Neuronal stem cell (in vitro differentiated cells): ENCODE data around the gene ELP5.

Experiments
- DNase-seq: peaks from one replicate; pipeline ENCODE4 v3.0.0-alpha.2; 2013; ENCODE audit warnings: low spot score
- H2AFZ ChIP-seq: one replicate; pipeline ENCODE4 v1.6.1; 2013; ENCODE audit warnings: mild to moderate bottlenecking, low read length, inconsistent platforms
- H2AK5ac ChIP-seq: 2 replicates; pipeline ENCODE4 v1.6.1; 2013; ENCODE audit warnings: low read depth, mild to moderate bottlenecking, inconsistent platforms, low read length, moderate library complexity, mixed read lengths
- H2BK120ac ChIP-seq: 2 replicates; pipeline ENCODE4 v1.6.1; 2013; ENCODE audit warnings: low read depth, mild to moderate bottlenecking, inconsistent platforms, low read length, moderate library complexity, mixed read lengths
- H2BK12ac ChIP-seq: one replicate; pipeline ENCODE4 v1.6.1; 2013; ENCODE audit warnings: low read length, inconsistent platforms
- H2BK15ac ChIP-seq: 2 replicates; pipeline ENCODE4 v1.6.1; 2013; ENCODE audit warnings: mild to moderate bottlenecking, low read length, inconsistent platforms, mixed read lengths
- H2BK5ac ChIP-seq: one replicate; pipeline ENCODE4 v1.6.1; 2013; ENCODE audit warnings: inconsistent platforms, mild to moderate bottlenecking, low read length, moderate library complexity
- H3K14ac ChIP-seq: one replicate; pipeline ENCODE4 v1.6.1; 2013; ENCODE audit warnings: low read length, inconsistent platforms
- H3K18ac ChIP-seq: 2 replicates; pipeline ENCODE4 v1.6.1; 2013; ENCODE audit warnings: low read length, inconsistent platforms
- H3K23ac ChIP-seq: 2 replicates; pipeline ENCODE4 v1.6.1; 2013; ENCODE audit warnings: low read depth, mild to moderate bottlenecking, mixed read lengths, low read length, inconsistent platforms; ENCODE audit not compliant: poor library complexity
- H3K27ac ChIP-seq: replicated peaks from 3 replicates; pipeline ENCODE4 v1.5.1; 2013; ENCODE audit warnings: low read length, inconsistent platforms
- H3K27me3 ChIP-seq, 3 experiments: 2 replicates each; pipeline ENCODE4 v1.6.1; 2013; ENCODE audit warnings: low read length in 3 of 3, mild to moderate bottlenecking in 2 of 3, inconsistent platforms in 1 of 3, low read depth in 1 of 3, mixed read lengths in 1 of 3, moderate library complexity in 1 of 3; ENCODE audit not compliant: control insufficient read depth in 3 of 3, insufficient read depth in 3 of 3
- H3K36me3 ChIP-seq, 2 donors: replicated peaks in 1 of 2; 2 replicates each; pipeline ENCODE4 v1.6.1; 2013; ENCODE audit warnings: low read length in 2 of 2; ENCODE audit not compliant: control insufficient read depth in 2 of 2, insufficient read depth in 2 of 2
- H3K4ac ChIP-seq: 2 replicates; pipeline ENCODE4 v1.6.1; 2013; ENCODE audit warnings: inconsistent platforms, mild to moderate bottlenecking, low read length, moderate library complexity
- H3K4me1 ChIP-seq, 2 donors: 1 replicate in 1 of 2; 2 replicates in 1 of 2; pipeline ENCODE4 v1.6.1; 2013; ENCODE audit warnings: low read length in 2 of 2, low read depth in 1 of 2; ENCODE audit not compliant: control insufficient read depth in 2 of 2, insufficient read depth in 1 of 2
- H3K4me2 ChIP-seq: one replicate; pipeline ENCODE4 v1.6.1; 2013; ENCODE audit warnings: mild to moderate bottlenecking, low read length, inconsistent platforms; ENCODE audit not compliant: insufficient read depth, poor library complexity, severe bottlenecking
- H3K4me3 ChIP-seq, 2 donors: 2 replicates each; pipeline ENCODE4 v1.5.1; 2013; ENCODE audit warnings: low read length in 2 of 2, mild to moderate bottlenecking in 2 of 2, inconsistent platforms in 1 of 2, moderate library complexity in 1 of 2
- H3K79me1 ChIP-seq: one replicate; pipeline ENCODE4 v1.6.1; 2013; ENCODE audit warnings: low read depth, mild to moderate bottlenecking, inconsistent platforms, low read length, moderate library complexity
- H3K9ac ChIP-seq: one replicate; pipeline ENCODE4 v1.6.1; 2013; ENCODE audit warnings: mild to moderate bottlenecking, low read depth, low read length, inconsistent platforms; ENCODE audit not compliant: poor library complexity
- H3K9me3 ChIP-seq, 2 donors: replicated peaks in 1 of 2; 2 replicates each; pipeline versions ENCODE3 to v1.6.1; 2013; ENCODE audit warnings: low read length in 2 of 2, mild to moderate bottlenecking in 2 of 2, inconsistent platforms in 1 of 2, low read depth in 1 of 2, mixed read lengths in 1 of 2, moderate library complexity in 1 of 2; ENCODE audit not compliant: control insufficient read depth in 2 of 2, insufficient read depth in 1 of 2
- H4K8ac ChIP-seq: one replicate; pipeline ENCODE4 v1.6.1; 2013; ENCODE audit warnings: low read depth, mild to moderate bottlenecking, inconsistent platforms, low read length, moderate library complexity
- H4K91ac ChIP-seq: one replicate; pipeline ENCODE4 v1.6.1; 2013; ENCODE audit warnings: low read length, low read depth, mild to moderate bottlenecking, inconsistent platforms; ENCODE audit not compliant: poor library complexity
- WGBS, 2 donors: extraction: QIAGEN DNeasy Blood & Tissue Kit; methylation state at CpG; one replicate each; pipeline ENCODE4 v1.1.7; 2013; ENCODE audit warnings: missing lambda C conversion rate in 2 of 2, mixed read lengths in 1 of 2; ENCODE audit not compliant: insufficient read length in 2 of 2, insufficient replicate concordance in 1 of 2; ENCODE audit errors: extremely low coverage in 2 of 2; 5-methylcytosine and 5-hydroxymethylcytosine counted together

Gene ELP5

DNA sequence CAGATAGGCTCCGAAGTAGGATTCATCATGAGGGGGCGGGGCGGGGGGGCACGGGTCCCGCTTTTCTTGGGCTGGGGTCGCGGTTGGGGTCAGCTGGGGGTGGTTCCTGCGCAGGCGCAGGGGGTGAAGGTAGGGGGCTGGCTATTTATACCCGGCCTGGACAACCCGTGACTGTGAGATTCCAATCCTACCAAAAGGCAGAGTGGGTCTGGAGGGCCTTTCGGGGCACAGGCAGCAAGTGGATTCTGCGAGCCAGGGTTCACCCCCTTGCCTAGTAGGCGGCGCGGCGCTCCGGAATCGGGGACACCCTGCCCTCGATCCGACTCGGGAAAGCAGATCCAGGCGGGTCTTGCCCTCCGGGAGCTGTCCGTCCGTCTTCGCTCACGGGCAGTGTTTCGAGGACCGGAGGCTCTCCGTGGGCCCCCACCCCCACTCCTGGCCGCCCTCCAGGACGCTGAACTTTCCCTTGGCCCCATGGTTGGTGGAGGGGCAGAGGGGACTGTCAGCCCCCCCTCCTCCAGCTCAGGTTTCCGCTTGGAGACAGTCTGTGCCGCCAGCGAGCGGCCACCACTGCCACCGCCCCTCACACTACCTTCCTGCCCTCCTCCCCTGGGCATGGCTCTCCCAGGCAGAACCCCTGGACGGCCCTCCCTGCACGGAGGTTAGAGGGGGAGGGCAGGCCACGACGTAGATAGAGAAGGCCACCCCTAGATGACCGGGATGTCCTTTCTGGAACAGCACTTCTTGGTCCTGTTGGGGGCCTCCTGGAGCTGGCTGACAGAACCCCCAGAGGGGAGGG is 30.1 kb downstream of the ELP5 start:
- H2BK120ac ChIP-seq, result no peak overlapping the region
- H3K27ac ChIP-seq, result no peak overlapping the region
- H3K4me1 ChIP-seq, result peaks cover 9 to 16% of the 10 kb centered on the region in 2 donors
- H3K14ac ChIP-seq, result peak overlapping the region; percentile 56
- H3K27me3 ChIP-seq, result peaks cover 0 to 18% (median 9%) of the 10 kb centered on the region in 3 experiments
- H4K91ac ChIP-seq, result no peak overlapping the region
- peak overlapping the region; percentile 95 for H2BK15ac ChIP-seq
- no peak overlapping the region for H3K4ac ChIP-seq
- peaks cover 3% of the 10 kb centered on the region for H3K79me1 ChIP-seq
- peaks cover 2 to 7% of the 10 kb centered on the region in 2 donors for H3K36me3 ChIP-seq
- H3K9ac ChIP-seq, result peak overlapping the region; percentile 87
- H2AK5ac ChIP-seq, result peak overlapping the region; percentile 35
- peak overlapping the region; percentile 65 for H2BK12ac ChIP-seq
- no peaks in the 10 kb centered on the region for H3K9me3 ChIP-seq
- H3K23ac ChIP-seq, result no peak overlapping the region
- DNase-seq, result no peak
- peak overlapping the region; percentile 93 for H3K18ac ChIP-seq
- WGBS, 2 donors, result no CpG with 5 or more reads among the region's 43 CpGs
- H2AFZ ChIP-seq, result peak overlapping the region; percentile 95
- peak overlapping the region; percentile 62 for H2BK5ac ChIP-seq
- H3K4me3 ChIP-seq, result peak overlapping the region; percentile 68 to 85
- peak overlapping the region; percentile 89 for H3K4me2 ChIP-seq
- H4K8ac ChIP-seq, result no peak overlapping the region

DNA sequence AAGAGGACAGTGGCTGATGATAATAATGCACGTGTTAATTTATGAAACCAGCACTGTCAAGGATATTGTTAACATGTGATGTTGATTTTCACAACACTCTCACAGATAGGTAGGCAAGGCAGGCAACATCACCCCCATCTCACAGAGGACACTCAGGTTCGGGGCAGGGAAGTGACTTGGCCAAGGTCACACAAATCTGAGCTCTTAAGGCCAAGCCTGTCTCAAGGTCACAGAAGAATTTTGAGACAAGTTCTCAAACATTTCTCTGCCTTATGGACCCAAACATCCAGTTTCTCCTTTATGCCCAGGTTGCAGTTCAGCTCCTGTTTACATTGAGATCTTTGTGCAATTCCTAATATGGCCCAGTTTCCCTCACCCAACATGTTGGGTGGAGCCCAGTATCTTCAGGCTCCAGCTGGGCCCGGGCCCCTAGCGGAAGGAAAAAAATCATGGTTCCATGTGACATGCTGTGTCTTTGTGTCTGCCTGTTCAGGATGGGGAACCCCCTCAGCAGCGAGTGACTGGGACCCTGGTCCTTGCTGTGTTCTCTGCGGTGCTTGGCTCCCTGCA is 30.8 kb downstream of the ELP5 start:
- H2AK5ac ChIP-seq, result peak overlapping the region; percentile 1
- H3K4me3 ChIP-seq, result peak overlapping the region in 1 of 2 donors; percentile 68
- peak overlapping the region; percentile 89 for H3K4me2 ChIP-seq
- no peak overlapping the region for H3K14ac ChIP-seq
- H4K91ac ChIP-seq, result no peak overlapping the region
- no peak overlapping the region for H2BK120ac ChIP-seq
- H3K79me1 ChIP-seq, result peaks cover 3% of the 10 kb centered on the region
- no peak for DNase-seq
- H2BK12ac ChIP-seq, result peak overlapping the region; percentile 34
- H2BK15ac ChIP-seq, result no peak overlapping the region
- H4K8ac ChIP-seq, result no peak overlapping the region
- H3K27ac ChIP-seq, result no peak overlapping the region
- peaks cover 9 to 16% of the 10 kb centered on the region in 2 donors for H3K4me1 ChIP-seq
- no peak overlapping the region for H2BK5ac ChIP-seq
- no peak overlapping the region for H3K23ac ChIP-seq
- H3K9ac ChIP-seq, result peak overlapping the region; percentile 10
- H3K18ac ChIP-seq, result no peak overlapping the region
- H2AFZ ChIP-seq, result no peak overlapping the region
- WGBS, 2 donors, result no CpG with 5 or more reads among the region's 6 CpGs
- no peaks in the 10 kb centered on the region for H3K9me3 ChIP-seq
- H3K36me3 ChIP-seq, result peaks cover 2 to 7% of the 10 kb centered on the region in 2 donors
- peaks cover 0 to 18% (median 5%) of the 10 kb centered on the region in 3 experiments for H3K27me3 ChIP-seq
- peak overlapping the region; percentile 78 for H3K4ac ChIP-seq

DNA sequence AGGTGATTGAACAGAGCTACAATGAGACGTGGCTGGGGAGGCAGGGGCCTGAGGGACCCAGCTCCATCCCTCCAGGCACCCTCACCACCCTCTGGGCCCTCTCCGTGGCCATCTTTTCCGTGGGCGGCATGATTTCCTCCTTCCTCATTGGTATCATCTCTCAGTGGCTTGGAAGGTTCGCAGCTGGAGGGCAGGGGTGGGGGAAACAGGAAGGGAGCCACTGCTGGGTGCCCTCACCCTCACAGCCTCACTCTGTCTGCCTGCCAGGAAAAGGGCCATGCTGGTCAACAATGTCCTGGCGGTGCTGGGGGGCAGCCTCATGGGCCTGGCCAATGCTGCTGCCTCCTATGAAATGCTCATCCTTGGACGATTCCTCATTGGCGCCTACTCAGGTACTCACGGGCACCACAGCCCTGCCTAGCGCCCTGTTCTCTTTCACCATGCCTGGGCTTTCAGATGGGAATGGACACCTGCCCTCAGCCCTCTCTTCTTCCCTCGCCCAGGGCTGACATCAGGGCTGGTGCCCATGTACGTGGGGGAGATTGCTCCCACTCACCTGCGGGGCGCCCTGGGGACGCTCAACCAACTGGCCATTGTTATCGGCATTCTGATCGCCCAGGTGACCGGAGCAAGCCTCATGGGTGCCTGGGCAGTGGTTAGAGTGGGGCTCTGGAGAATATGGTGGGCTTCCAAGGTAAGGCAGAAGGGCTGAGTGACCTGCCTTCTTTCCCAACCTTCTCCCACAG is 31.6 kb downstream of the ELP5 start:
- H4K8ac ChIP-seq, result no peak overlapping the region
- H3K23ac ChIP-seq, result peak overlapping the region; percentile 48
- no peak overlapping the region for H3K4me3 ChIP-seq
- no peak overlapping the region for H3K18ac ChIP-seq
- H2BK15ac ChIP-seq, result peak overlapping the region; percentile 38
- H3K27ac ChIP-seq, result no peak overlapping the region
- H4K91ac ChIP-seq, result no peak overlapping the region
- H2AK5ac ChIP-seq, result peak overlapping the region; percentile 87
- WGBS, 2 donors, result no CpG with 5 or more reads among the region's 18 CpGs
- H3K4me2 ChIP-seq, result no peak overlapping the region
- H2BK12ac ChIP-seq, result peak overlapping the region; percentile 34
- peak overlapping the region; percentile 10 for H2BK5ac ChIP-seq
- no peak overlapping the region for H2AFZ ChIP-seq
- H3K79me1 ChIP-seq, result peaks cover 3% of the 10 kb centered on the region
- H3K4me1 ChIP-seq, result peaks cover 9 to 16% of the 10 kb centered on the region in 2 donors
- no peak overlapping the region for H2BK120ac ChIP-seq
- no peaks in the 10 kb centered on the region for H3K9me3 ChIP-seq
- peaks cover 0 to 18% (median 5%) of the 10 kb centered on the region in 3 experiments for H3K27me3 ChIP-seq
- H3K14ac ChIP-seq, result peak overlapping the region; percentile 15
- H3K4ac ChIP-seq, result peak overlapping the region; percentile 8
- peak overlapping the region; percentile 37 for H3K9ac ChIP-seq
- peaks cover 2 to 7% of the 10 kb centered on the region in 2 donors for H3K36me3 ChIP-seq
- DNase-seq, result no peak
